GM19351 (cell line): ENCODE measurements around the gene RBMS3.

Experiments used
- ATAC-seq: cut with Tn5 transposase; IDR thresholded peaks from one replicate; pipeline ENCODE4 v1.9.1; 2021; ENCODE audit warnings: mild to moderate bottlenecking, moderate library complexity; ENCODE audit not compliant: unreplicated experiment

RBMS3 gene

GRCh38 chr3:29275309-29275708, 5.6 kb upstream of the RBMS3 start:
- no peak for ATAC-seq

DNA sequence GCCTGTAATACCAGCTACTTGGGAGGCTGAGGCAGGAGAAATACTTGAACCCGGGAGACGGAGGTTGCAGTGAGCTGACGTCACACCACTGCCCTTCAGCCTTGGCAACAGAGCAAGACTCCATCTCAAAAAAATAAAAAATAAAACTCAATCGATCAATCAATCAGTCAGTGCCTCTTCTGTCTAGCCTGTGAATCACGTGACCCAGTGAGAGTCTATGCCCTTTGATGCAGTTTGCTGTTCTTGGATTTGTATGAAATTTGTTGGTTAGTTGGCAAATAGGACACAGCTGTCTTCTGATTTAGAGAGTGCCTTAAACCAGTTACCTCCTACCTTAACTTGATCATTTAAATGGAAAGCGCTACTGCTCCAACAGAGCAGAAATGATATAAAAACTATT, 3.6 kb upstream of the RBMS3 start:
- no peak for ATAC-seq

DNA sequence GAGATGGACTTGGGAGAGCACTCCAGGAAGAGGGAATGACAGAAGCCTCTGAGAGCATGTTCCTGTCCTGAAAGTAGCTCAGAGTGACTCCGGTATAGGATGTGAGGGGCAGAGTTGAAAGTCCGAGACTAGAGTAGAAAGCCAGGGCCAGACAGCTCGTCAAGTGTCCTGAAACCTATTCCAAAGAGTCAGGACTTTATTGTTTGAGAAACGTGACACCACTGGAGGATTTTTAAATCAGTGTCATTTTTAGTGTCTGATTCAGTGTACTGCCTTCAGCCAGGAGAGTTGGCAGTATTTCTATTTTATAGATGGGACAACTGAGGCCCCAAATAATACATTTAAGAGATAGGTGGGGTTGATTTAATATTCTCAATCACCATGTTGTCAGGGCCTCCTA, 1.6 kb upstream of the RBMS3 start:
- ATAC-seq = no peak

DNA sequence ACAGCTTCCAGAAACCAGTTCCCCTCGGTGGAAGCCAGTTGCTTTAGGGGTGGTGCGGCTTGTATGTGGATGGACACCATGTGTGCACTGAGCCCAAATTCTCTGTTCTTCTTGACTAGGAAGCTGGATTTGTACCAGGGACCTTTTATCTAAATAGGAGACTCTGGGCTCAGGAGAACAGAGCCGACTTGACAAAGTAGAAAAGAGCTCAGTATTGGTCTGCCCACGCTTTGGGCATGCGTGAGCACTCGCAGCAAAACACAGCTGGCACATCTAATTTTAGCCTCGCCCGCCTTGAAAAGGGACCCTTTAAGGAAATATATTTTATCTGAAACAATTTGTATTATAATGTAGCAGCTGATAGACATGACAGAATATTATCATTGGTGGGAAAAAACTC, 1.1 kb upstream of the RBMS3 start:
- ATAC-seq = no peak

GRCh38 chr3:29281094-29281343, 148 bp downstream of the RBMS3 start:
- no peak for ATAC-seq

- peak; percentile 66 for ATAC-seq
Observed at GRCh38 chr3:29281344-29282241, 722 bp downstream of the RBMS3 start.

- ATAC-seq = no peak
Observed at GRCh38 chr3:29282427-29283230, 1.8 kb downstream of the RBMS3 start.

DNA sequence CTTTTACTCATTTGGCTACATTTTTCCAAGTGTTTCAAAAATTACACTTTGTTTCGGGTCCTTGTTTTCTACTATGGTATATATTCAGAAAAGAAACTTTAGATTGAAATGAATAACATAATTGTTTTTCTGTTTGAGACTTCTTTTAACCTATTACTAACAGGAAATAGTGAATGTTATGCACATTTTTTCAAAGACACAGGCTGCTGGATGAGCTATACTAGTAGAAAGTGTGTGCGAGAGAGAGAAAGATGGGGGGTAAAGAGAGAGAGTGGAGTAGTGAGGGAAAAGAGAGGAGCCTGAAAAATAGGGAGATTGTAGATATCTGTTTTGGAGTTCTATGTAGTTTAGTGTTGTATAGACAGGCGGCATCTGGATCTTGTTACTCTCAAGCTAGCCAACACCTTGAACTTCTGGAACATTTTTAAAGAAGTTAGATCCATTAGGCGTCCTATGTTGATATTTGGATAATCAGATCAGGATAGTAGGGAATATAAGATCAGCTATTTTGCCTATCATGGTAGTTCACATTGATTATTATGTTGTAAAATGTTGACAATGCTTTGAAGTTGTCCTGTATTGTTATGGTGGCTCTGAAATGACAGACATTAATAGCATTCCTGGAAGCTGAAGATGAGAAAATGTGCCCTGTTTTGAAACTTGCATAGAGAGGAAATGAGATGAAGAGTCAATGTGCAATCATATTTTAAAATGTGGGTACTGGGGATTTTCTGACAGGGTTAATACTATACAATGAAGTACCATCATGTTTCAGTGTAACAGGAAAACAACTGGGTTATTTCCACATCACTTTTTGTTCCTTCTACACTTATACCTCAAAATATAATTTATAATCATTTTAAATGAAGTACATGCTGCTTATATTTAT, 2.6 kb downstream of the RBMS3 start:
- no peak for ATAC-seq

DNA sequence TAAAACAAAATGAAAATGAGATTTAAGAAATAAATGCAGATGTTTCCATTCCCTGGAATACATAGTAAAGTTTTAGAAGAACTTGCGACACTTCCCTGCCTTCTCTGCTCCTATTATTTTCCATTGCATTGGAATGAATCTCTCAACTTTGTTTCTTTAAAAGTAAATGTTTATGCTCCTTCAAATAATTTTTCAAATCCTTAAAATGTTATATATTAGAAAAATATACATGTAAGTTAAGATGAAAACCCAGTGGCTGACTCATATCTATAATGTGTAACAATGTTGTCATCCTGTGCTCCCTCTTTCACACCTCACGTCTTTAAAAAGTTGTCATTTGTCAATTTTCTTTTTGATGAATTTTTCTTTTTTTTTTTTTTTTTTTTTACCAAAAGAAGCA, 3.6 kb downstream of the RBMS3 start:
- no peak for ATAC-seq

- no peak for ATAC-seq
Observed at GRCh38 chr3:29285471-29286071, 4.7 kb downstream of the RBMS3 start.

DNA sequence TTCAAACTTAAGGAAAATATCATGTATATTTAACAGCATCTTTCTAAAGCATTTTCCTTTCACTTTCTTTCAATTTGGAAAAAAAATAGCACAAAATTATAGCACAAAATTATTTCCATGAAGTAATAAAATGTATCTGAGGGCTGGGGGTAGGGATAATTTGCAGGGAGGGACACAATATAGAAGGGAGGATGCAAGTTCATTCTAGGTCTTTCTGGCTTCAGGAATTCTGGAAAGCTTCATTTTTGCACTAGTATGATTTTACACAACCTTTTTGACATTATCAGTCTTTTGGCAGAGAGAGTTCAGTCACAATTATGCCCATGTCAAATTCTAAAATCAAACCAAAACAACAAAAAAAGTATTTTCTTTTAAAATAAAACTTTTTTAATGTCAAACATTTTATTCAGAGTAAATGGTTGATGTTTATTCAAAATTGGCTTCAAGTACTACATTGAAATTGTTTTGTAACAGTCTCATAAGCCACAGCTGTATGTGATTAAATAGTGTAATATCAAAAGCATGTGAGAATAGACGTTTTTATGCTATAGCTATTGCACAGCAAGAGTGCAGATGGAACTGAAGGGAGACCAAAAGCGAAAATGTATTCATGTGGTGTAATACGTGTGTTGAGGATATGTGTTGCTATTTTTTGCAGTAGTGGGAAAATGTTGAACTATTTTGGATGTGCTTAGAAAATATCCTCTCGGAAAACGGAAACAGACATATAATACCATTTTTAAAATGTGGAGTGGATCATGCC, 5.8 kb downstream of the RBMS3 start:
- no peak for ATAC-seq

DNA sequence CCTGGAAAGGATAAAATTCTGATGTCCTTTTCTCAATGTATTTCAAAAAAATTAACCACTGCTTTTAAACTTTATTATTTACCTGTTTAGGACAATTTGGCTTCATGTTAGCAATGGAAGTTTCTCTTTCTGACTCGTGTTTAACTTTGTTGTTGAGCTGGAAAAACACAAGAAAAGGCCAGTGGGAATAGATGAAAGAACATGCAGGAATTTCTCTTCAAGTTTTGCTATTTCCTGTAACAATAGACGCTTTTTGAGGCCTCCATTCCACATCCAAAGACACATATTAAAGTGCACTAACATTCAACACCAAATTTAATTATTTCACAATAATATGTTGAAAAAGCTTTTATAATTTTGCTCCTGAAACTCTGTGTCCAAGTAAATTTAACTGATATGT, 9.7 kb downstream of the RBMS3 start:
- ATAC-seq = no peak

DNA sequence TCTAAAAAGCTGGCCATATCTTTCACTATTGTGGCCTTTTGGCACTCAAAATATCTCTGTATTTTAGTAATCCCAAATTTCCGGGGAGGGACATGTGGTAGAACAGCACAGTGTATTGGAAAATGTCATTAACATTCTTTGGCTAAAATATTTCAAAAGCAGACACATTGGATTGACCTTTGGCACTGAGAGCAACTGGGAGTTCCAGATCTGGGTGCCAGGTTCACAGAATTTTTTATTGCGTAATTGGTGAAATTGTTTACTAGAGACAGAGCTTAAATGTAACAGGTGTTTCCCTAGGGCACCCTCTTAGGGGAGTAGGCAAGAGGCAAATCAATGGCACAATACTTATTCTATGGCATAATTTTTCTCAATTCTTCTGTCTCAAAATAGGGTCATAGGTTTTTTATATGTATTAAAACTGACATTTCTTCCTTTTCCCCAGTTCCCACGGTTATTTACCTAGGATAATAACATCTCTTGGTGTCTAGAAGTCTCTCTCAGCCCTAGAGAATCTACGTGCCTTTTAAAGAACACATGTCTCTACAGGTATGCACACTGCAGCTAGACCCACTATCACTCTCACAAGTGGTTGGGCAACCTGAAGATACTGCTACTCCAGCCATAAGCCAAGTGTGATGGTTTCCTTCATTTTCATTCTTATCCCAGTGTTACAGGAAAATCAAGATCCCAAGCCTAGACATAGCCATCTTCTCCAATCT, 10.6 kb downstream of the RBMS3 start:
- ATAC-seq = no peak

GRCh38 chr3:29291982-29292363, 11.1 kb downstream of the RBMS3 start:
- ATAC-seq = no peak

GRCh38 chr3:29293421-29293820, 12.6 kb downstream of the RBMS3 start:
- no peak for ATAC-seq

DNA sequence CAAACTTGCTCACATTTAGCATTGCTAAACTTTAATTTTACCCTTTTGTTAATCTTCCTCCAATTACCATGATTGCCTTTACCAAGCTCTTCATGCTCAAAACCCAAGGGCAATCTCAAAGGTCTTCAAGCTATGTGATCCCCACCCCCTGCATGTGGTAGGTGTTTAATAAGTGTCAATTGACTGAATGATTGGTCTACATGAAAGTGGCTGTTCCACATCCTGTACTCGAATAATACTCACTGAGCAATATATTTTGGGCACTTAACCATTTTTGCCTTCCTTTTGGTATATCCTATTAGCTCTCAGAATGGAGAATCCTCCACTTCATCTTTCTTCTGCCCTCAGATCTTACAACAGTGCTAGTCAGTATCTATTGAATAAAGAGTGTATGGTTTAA, 17.1 kb downstream of the RBMS3 start:
- no peak for ATAC-seq

GRCh38 chr3:29301332-29302019, 20.6 kb downstream of the RBMS3 start:
- ATAC-seq = no peak

DNA sequence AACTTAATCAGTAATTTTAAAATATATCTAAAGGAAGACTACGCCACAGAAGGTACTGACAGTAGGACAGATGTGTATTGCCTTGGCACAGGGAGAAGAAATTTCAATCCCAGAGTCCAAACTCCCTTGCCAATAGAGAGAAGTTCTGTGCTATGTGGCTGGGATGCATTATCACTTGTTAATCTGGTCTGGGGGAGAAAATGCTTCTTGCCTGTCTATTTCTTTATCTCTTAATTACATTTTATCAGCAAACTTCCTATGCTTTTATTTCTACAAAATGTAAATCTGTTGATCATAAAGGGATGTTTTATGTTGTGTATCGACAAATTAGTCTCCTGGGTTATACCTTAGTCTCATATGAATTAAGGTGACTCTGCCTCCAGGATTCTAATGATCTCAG, 21.7 kb downstream of the RBMS3 start:
- no peak for ATAC-seq

- ATAC-seq = no peak
Observed at GRCh38 chr3:29307295-29307694, 26.4 kb downstream of the RBMS3 start.
